SK-N-SH (cell line): ENCODE data around the gene GALNT13. TPM values are rescaled to one million over a fixed set of nuclear protein-coding genes. Genes with fewer than 3 reads are reported as not detected.

Source experiments
- CTCF ChIA-PET: fragments of 300-600, 350-600 bp; formaldehyde crosslinking; extraction: SDS; loops from one replicate; lab custom pipeline; 2021; lab: Yijun Ruan, JAX
- POLR2A ChIA-PET: fragments of 350-600 bp; sonication (Branson Sonifier 250); formaldehyde crosslinking; extraction: SDS; loops from one replicate; lab custom pipeline; 2020; ENCODE audit warnings: antibody characterized with exemption, inconsistent platforms; lab: Yijun Ruan, JAX
- DNase-seq: peaks from one replicate; pipeline ENCODE4 v3.0.0; 2012
- H2AFZ ChIP-seq: fragments of 200-600 bp; sonication (generic); 2 replicates; pipeline ENCODE4 v1.8.1; 2016; ENCODE audit warnings: antibody characterized with exemption, mild to moderate bottlenecking, low read depth
- H3F3A ChIP-seq: fragments of 200-600 bp; sonication (generic); replicated peaks from 2 replicates; pipeline ENCODE3; 2016; ENCODE audit warnings: antibody characterized with exemption, mild to moderate bottlenecking; ENCODE audit not compliant: insufficient read depth
- H3K27ac ChIP-seq, 2 experiments: fragments of 200-500 bp in 1 of 2; fragments of 200-600 bp in 1 of 2; sonication (Bioruptor generic) in 1 of 2; sonication (generic), shearing (Covaris generic) in 1 of 2; 2 replicates each; pipeline versions ENCODE4 v1.5.1 to v1.6.1; 2014 to 2016; ENCODE audit warnings: low read depth in 2 of 2, inconsistent platforms in 1 of 2, low read length in 1 of 2, mild to moderate bottlenecking in 1 of 2, mixed read lengths in 1 of 2
- H3K27me3 ChIP-seq: fragments of 200-600 bp; sonication (generic), shearing (Covaris generic); 2 replicates; pipeline ENCODE4 v1.6.1; 2016; ENCODE audit warnings: mixed run types; ENCODE audit not compliant: insufficient read depth
- H3K36me3 ChIP-seq, 2 experiments: fragments of 200-500 bp in 1 of 2; fragments of 200-600 bp in 1 of 2; sonication (Bioruptor generic) in 1 of 2; sonication (generic) in 1 of 2; replicated peaks in 1 of 2; 2 replicates each; pipeline versions ENCODE3 to v1.5.1; 2014 to 2016; ENCODE audit warnings: low read length in 1 of 2, mild to moderate bottlenecking in 1 of 2; ENCODE audit not compliant: insufficient read depth in 2 of 2, control insufficient read depth in 1 of 2
- H3K4me1 ChIP-seq, 2 experiments: fragments of 200-500 bp in 1 of 2; fragments of 200-600 bp in 1 of 2; sonication (Bioruptor generic) in 1 of 2; sonication (generic), shearing (Covaris generic) in 1 of 2; 2 replicates each; pipeline versions ENCODE4 v1.5.1 to v1.6.1; 2014 to 2016; ENCODE audit warnings: low read depth in 1 of 2, low read length in 1 of 2, mixed run types in 1 of 2; ENCODE audit not compliant: insufficient read depth in 2 of 2, control insufficient read depth in 1 of 2
- H3K4me2 ChIP-seq: fragments of 200-600 bp; sonication (generic), shearing (Covaris generic); 2 replicates; pipeline ENCODE4 v1.6.1; 2017; ENCODE audit warnings: mixed run types
- H3K4me3 ChIP-seq, 2 experiments: fragments of 200-500 bp in 1 of 2; fragments of 200-600 bp in 1 of 2; sonication (Bioruptor generic) in 1 of 2; sonication (generic), shearing (Covaris generic) in 1 of 2; 2 replicates each; pipeline versions ENCODE4 v1.5.1 to v1.8.1; 2014 to 2016; ENCODE audit warnings: low read depth in 2 of 2, inconsistent platforms in 1 of 2, low read length in 1 of 2, mild to moderate bottlenecking in 1 of 2, mixed read lengths in 1 of 2, moderate library complexity in 1 of 2
- H3K79me2 ChIP-seq: fragments of 200-600 bp; sonication (generic); 2 replicates; pipeline ENCODE4 v1.8.1; 2017; ENCODE audit warnings: mild to moderate bottlenecking; ENCODE audit not compliant: insufficient read depth
- H3K9ac ChIP-seq: fragments of 200-600 bp; sonication (generic); 2 replicates; pipeline ENCODE4 v1.6.1; 2017; ENCODE audit warnings: mixed run types
- H3K9me2 ChIP-seq: fragments of 200-600 bp; sonication (generic); 2 replicates; pipeline ENCODE4 v1.6.1; 2017; ENCODE audit warnings: mixed run types
- H3K9me3 ChIP-seq: fragments of 200-600 bp; sonication (generic); 2 replicates; pipeline ENCODE4 v1.6.1; 2017; ENCODE audit warnings: mixed run types, mild to moderate bottlenecking, moderate library complexity
- H4K20me1 ChIP-seq: fragments of 200-600 bp; sonication (generic); 2 replicates; pipeline ENCODE4 v1.6.1; 2017; ENCODE audit warnings: mild to moderate bottlenecking, mixed run types; ENCODE audit not compliant: insufficient read depth
- CHD2 ChIP-seq: fragments of 150-350 bp; IDR thresholded peaks from 2 replicates; pipeline ENCODE4 v1.6.1; 2018; ENCODE audit warnings: low read length; ENCODE audit not compliant: partially characterized antibody
- ELF1 ChIP-seq: IDR thresholded peaks from 2 replicates; pipeline ENCODE4 v1.4.0; 2012
- EZH2phosphoT487 ChIP-seq: fragments of 200-600 bp; sonication (generic); IDR thresholded peaks from 2 replicates; pipeline ENCODE4 v1.6.1; 2017; ENCODE audit warnings: low read depth, mixed run types, mild to moderate bottlenecking, antibody characterized with exemption, moderate library complexity, borderline replicate concordance
- FOXM1 ChIP-seq: IDR thresholded peaks from 2 replicates; pipeline ENCODE4 v1.4.0; 2012; ENCODE audit warnings: low read depth, mild to moderate bottlenecking
- JUND ChIP-seq: IDR thresholded peaks from 2 replicates; pipeline ENCODE4 v1.4.0; 2012
- NFIC ChIP-seq: IDR thresholded peaks from 2 replicates; pipeline ENCODE4 v1.4.0; 2012; ENCODE audit warnings: borderline replicate concordance
- PBX3 ChIP-seq: IDR thresholded peaks from 2 replicates; pipeline ENCODE4; 2012
- POLR2AphosphoS5 ChIP-seq: IDR thresholded peaks from 2 replicates; pipeline ENCODE4 v1.6.1; 2012; ENCODE audit warnings: low read depth, low read length
- RAD21 ChIP-seq: IDR thresholded peaks from 2 replicates; pipeline ENCODE4 v1.6.1; 2012; ENCODE audit warnings: mild to moderate bottlenecking, low read length
- REST ChIP-seq: IDR thresholded peaks from 2 replicates; pipeline ENCODE4 v1.6.1; 2012; ENCODE audit warnings: mild to moderate bottlenecking, low read depth, low read length, moderate library complexity
- RFX5 ChIP-seq: IDR thresholded peaks from 2 replicates; pipeline ENCODE4 v1.6.1; 2012; ENCODE audit warnings: mild to moderate bottlenecking, improper control_type of control experiment, low read length
- RXRA ChIP-seq: IDR thresholded peaks from 2 replicates; pipeline ENCODE4 v1.4.0; 2012; ENCODE audit warnings: low read depth, mild to moderate bottlenecking, borderline replicate concordance
- SMC3 ChIP-seq: IDR thresholded peaks from 2 replicates; pipeline ENCODE4 v1.6.1; 2012; ENCODE audit warnings: low read depth, low read length, improper control_type of control experiment
- TAF1 ChIP-seq: IDR thresholded peaks from 2 replicates; pipeline ENCODE4 v1.6.1; 2012; ENCODE audit warnings: low read depth, mild to moderate bottlenecking, low read length, moderate library complexity, borderline replicate concordance
- TCF12 ChIP-seq: IDR thresholded peaks from 2 replicates; pipeline ENCODE4 v1.4.0; 2012
- TEAD4 ChIP-seq: IDR thresholded peaks from 2 replicates; pipeline ENCODE4 v1.4.0; 2012; ENCODE audit warnings: mild to moderate bottlenecking, borderline replicate concordance; ENCODE audit not compliant: insufficient read depth
- YY1 ChIP-seq: IDR thresholded peaks from 2 replicates; pipeline ENCODE4 v1.4.0; 2012; ENCODE audit warnings: low read depth, mild to moderate bottlenecking
- WGBS: methylation state at CpG from one replicate; pipeline ENCODE4 v1.1.6; 2017; ENCODE audit warnings: low lambda C conversion rate; 5-methylcytosine and 5-hydroxymethylcytosine counted together
- polyA plus RNA-seq, 3 experiments: library from polyadenylated mRNA; depleted of rRNA; stranded (reverse); fragments of >200 nt; gene quantifications; 2 replicates each; pipeline ENCODE4 v1.2.3, GENCODE V29; 2012
- TF ChIP-seq, protein P1 (sequence below): IDR thresholded peaks from 2 replicates; pipeline ENCODE4 v1.4.0; 2012; ENCODE audit warnings: low read depth

GALNT13 gene
- polyA plus RNA-seq, 1 of the 3 experiments (the other 2 are of a cell fraction), result 0.33 TPM

DNA sequence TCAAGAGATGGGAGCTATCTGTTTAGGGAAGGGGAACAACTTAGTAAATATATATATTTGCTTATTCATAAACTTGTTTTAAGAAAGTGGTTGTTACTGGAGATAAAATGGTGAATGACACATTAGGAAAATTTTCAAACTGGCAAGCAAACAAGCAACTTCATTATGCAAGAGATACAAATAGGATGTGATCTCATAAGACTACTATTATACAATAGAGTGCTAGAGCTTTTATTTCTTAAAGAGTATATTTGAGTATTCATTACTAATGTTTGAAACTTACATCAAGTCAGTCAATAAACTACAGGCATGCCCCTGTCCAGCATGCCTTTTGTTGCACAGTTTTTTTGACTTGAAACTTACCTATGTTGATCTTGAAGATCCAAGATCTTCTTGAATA lies 471.6 kb downstream of the GALNT13 start:
- Histone ChIP-seq H3K9me3 (no peaks in the 10 kb centered on the region), H3F3A (no peaks in the 10 kb centered on the region), H3K4me3 (no peak overlapping the region), H3K9ac (no peak overlapping the region), H3K4me2 (no peak overlapping the region), H3K9me2 (no peaks in the 10 kb centered on the region), H3K79me2 (no peaks in the 10 kb centered on the region), H3K4me1 (no peaks in the 10 kb centered on the region), H4K20me1 (no peaks in the 10 kb centered on the region), H3K27ac (no peak overlapping the region), H3K36me3 (no peaks in the 10 kb centered on the region), H2AFZ (no peak overlapping the region), H3K27me3 (no peaks in the 10 kb centered on the region)
- DNase-seq, result no peak
- ChIA-PET CTCF (interaction anchor here (1.0 to 1.1 kb wide), 2 partner anchors 11 to 14 kb away, joined by 3 to 5 read pairs; no protein-coding TSS in a partner anchor), POLR2A (no interaction called here)
- TF ChIP-seq CHD2, result no peak

DNA sequence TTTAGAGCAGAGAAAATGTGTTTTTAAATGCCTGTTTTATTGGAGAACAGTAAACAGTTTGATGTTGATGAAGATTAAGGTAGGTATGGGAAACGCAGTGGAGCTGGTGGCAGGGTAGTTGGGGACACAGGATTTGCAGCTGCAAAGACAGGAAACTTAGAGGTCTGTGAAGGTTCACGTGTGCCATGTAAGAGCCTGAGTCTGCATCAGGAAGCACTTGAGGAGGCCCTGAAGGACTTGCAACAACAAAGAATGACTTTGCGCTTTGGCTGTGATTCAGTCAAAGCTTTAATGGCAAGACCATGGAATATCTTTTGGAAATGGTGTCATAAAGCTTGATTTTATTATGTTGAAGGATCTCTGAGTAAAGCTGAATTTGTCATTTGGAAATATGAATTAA lies 479.2 kb downstream of the GALNT13 start:
- ChIA-PET CTCF (no interaction called here), POLR2A (no interaction called here)
- no peaks in the 10 kb centered on the region for H3K9me2 ChIP-seq
- H4K20me1 ChIP-seq, result no peaks in the 10 kb centered on the region
- H3K9ac ChIP-seq, result no peak overlapping the region
- no peaks in the 10 kb centered on the region; a peak in 1 of 4 replicates for H3K4me1 ChIP-seq
- no peak overlapping the region for H3K4me2 ChIP-seq
- no peak overlapping the region for H2AFZ ChIP-seq
- H3F3A ChIP-seq, result no peaks in the 10 kb centered on the region
- no peak overlapping the region for H3K4me3 ChIP-seq
- no peaks in the 10 kb centered on the region for H3K36me3 ChIP-seq
- no peaks in the 10 kb centered on the region for H3K9me3 ChIP-seq
- TF ChIP-seq RXRA (no peak), RAD21 (no peak), JUND (no peak), YY1 (no peak), TCF12 (no peak), SMC3 (no peak), EZH2phosphoT487 (no peak), NFIC (no peak), TEAD4 (no peak), TAF1 (no peak), RFX5 (no peak), POLR2AphosphoS5 (no peak), FOXM1 (no peak), ELF1 (no peak)
- TF ChIP-seq, protein P1, sequence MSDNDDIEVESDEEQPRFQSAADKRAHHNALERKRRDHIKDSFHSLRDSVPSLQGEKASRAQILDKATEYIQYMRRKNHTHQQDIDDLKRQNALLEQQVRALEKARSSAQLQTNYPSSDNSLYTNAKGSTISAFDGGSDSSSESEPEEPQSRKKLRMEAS, result no peak
- no peak overlapping the region for H3K27ac ChIP-seq
- no peak for DNase-seq
- no peaks in the 10 kb centered on the region for H3K27me3 ChIP-seq
- H3K79me2 ChIP-seq, result no peaks in the 10 kb centered on the region
- WGBS, result 48% methylated on average over 3 of the region's 3 CpGs

DNA sequence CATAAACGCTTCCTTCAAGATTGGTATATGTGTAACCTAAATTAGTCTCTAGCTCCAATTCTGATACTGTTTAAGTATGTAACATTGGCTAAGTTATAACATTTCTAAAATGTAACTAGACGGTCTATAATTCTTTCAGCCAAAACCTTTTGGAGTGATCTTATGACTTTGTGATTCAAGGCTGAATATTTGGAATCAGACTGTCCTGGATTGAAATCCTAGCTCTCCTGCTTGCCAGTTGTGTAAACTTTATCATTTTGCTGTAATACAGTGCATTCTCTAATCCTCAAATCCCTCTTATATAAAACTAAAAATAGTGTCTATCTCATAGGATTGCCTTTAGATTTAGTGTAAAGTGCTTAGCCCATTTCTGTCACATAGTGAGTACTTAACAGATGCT lies 489.6 kb downstream of the GALNT13 start:
- Histone ChIP-seq H3K79me2 (no peaks in the 10 kb centered on the region), H3K9ac (no peak overlapping the region), H3K4me1 (no peaks in the 10 kb centered on the region), H3K27ac (no peak overlapping the region), H3K4me2 (no peak overlapping the region), H3F3A (no peaks in the 10 kb centered on the region), H3K9me3 (no peaks in the 10 kb centered on the region), H2AFZ (no peak overlapping the region), H4K20me1 (no peaks in the 10 kb centered on the region), H3K27me3 (no peaks in the 10 kb centered on the region), H3K9me2 (no peaks in the 10 kb centered on the region), H3K36me3 (no peaks in the 10 kb centered on the region), H3K4me3 (no peak overlapping the region)
- POLR2A ChIA-PET, result no interaction called here
- DNase-seq, result no peak
- WGBS, result 71% methylated on average over 2 of the region's 2 CpGs
- TF ChIP-seq REST, result no peak
- no peak for TF ChIP-seq PBX3
- CTCF ChIA-PET, result interaction anchor here (1.0 kb wide), 1 partner anchor 9 kb away, joined by 3 read pairs; no protein-coding TSS in a partner anchor
